ENCODE measurements around the gene FXYD1.

Gene FXYD1

DNA sequence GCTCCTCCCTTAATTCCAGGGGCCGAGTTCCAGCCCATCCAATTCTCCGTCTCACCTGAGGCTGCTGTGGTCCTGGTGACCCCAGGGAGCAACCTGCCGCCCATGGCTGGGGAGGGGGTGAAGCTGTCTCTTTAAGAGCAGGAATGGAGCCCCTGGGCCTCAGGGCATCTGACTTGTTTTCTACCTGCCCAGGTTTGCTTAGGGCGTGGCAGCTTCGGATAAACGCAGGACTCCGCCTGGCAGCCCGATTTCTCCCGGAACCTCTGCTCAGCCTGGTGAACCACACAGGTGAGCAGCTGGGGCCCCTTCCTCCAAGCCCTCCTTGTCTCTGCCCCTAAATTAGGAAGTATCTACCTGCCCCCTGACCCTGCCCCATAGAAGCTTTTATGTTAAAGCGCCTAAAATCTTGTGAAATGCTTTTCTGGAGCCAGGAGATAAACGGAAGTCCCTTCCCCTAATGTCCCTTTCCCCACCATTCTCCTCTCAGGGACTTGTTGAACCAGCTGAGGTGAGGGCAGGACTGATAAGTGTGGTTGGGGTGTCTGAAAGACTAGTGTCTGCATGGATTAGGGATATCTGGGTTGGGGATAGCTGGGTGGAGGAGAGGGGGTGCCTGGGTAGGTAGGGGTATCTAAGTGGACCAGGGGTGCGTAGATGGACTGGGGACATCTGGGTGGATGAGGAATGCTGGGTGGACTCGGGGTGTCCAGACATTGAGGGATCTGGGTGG lies 22.4 kb upstream of the FXYD1 start:
- Histone ChIP-seq H3K4me1 (ENCODE audit: control insufficient read depth in 1 of 2, insufficient read depth in 1 of 2, low read depth in 1 of 2, low read length in 1 of 2) (no peaks in the 10 kb centered on the region), H3K9me3 (no peaks in the 10 kb centered on the region), H3K4me3 (ENCODE audit: low read depth in 1 of 2, low read length in 1 of 2) (no peak overlapping the region), H3K27ac (no peak overlapping the region), H3K36me3 (no peaks in the 10 kb centered on the region), H3K27me3 (peaks cover 54% of the 10 kb centered on the region)
- TF ChIP-seq, protein P1, sequence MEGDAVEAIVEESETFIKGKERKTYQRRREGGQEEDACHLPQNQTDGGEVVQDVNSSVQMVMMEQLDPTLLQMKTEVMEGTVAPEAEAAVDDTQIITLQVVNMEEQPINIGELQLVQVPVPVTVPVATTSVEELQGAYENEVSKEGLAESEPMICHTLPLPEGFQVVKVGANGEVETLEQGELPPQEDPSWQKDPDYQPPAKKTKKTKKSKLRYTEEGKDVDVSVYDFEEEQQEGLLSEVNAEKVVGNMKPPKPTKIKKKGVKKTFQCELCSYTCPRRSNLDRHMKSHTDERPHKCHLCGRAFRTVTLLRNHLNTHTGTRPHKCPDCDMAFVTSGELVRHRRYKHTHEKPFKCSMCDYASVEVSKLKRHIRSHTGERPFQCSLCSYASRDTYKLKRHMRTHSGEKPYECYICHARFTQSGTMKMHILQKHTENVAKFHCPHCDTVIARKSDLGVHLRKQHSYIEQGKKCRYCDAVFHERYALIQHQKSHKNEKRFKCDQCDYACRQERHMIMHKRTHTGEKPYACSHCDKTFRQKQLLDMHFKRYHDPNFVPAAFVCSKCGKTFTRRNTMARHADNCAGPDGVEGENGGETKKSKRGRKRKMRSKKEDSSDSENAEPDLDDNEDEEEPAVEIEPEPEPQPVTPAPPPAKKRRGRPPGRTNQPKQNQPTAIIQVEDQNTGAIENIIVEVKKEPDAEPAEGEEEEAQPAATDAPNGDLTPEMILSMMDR (IDR thresholded peaks at IDR 0.05): no peak

DNA sequence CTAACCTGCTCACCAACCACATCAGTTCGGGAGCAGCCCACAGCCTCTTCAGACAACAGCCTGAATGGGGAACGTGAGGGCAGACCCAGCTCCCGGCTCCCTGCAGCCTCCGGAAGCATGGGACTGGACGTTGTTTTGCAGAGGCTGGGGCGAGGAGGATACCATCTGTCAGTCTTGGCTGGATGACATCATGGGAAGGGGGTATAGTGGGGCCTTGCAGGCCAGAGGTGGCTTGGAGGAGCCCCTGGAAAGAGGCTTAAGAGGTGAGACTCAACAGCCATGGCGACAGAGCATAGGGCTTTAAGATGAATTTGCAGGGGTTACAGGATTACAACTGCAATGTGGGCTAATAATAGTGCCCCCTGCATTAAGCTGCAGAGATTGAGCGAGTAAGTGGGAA lies 21.5 kb upstream of the FXYD1 start:
- no peaks in the 10 kb centered on the region for H3K9me3 ChIP-seq
- no peak overlapping the region for H3K27ac ChIP-seq

DNA sequence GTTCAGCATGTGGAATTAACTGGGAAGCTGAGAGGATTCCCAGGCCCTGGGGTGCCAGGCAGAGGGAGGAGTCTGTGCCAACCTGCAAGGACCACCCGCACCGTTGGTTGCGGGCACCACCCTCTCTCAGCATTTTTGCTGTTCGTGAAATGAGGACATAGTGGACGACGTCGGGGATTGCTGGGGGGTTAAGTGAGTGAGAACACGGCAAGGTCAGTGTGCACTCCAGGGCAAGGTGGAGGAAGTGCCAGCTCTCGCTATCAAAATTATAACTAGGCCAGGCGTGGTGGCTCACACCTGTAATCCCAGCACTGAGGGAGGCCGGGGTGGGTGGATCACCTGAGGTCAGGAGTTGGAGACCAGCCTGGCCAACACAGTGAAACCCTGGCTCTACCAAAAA lies 20.8 kb upstream of the FXYD1 start:
- no peak overlapping the region for H3K27ac ChIP-seq
- no peak overlapping the region for H3K4me3 ChIP-seq (ENCODE audit: low read depth in 1 of 2, low read length in 1 of 2)
- no peaks in the 10 kb centered on the region for H3K9me3 ChIP-seq
- H3K27me3 ChIP-seq: peaks cover 54% of the 10 kb centered on the region
- TF ChIP-seq, protein P1 (IDR thresholded peaks at IDR 0.05): no peak
- H3K4me1 ChIP-seq (ENCODE audit: control insufficient read depth in 1 of 2, insufficient read depth in 1 of 2, low read depth in 1 of 2, low read length in 1 of 2): no peaks in the 10 kb centered on the region
- no peaks in the 10 kb centered on the region for H3K36me3 ChIP-seq

More for the DNA sequence above, 21.5 kb upstream of the FXYD1 start:
- H3K36me3 ChIP-seq: no peaks in the 10 kb centered on the region
- no peak overlapping the region for H3K4me3 ChIP-seq (ENCODE audit: low read depth in 1 of 2, low read length in 1 of 2)
- TF ChIP-seq, protein P1 (IDR thresholded peaks at IDR 0.05): no peak
- H3K4me1 ChIP-seq (ENCODE audit: control insufficient read depth in 1 of 2, insufficient read depth in 1 of 2, low read depth in 1 of 2, low read length in 1 of 2): no peaks in the 10 kb centered on the region
- H3K27me3 ChIP-seq: peaks cover 54% of the 10 kb centered on the region

DNA sequence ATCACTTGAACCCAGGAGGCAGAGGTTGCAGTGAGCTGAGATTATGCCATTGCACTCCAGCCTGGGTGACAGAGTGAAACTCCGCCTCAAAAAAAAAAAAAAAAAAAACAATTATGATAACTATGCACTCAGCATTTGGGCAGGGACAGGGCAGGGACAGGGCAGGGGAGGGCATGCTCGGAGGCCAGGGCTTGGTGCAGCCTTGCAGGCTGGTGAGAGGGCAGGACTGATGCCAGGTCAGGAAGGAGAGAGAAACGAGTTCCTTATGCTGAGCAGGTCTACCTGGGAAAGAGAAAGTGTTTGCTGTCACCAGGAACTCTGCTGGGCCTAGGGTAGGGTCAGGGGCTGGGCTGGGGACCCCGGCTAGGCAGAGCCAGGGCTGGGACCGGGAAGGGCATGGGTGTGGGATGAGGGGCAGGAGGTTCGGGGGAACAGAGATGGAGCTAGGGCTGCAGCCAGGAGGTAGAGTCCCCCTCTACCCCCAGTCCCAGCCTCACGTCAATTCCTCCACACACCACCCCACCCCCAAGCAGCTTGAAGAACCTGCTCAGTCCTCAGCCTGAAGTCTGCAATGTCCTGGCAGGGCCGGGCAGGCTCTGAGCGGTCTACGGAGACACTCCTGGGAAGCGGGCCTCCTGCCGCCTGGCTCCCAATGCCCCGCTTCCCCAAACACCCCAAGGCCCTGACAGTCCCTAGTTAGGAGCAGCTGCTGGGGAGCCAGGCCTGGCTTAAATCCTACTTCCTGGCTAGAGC lies 20.2 kb upstream of the FXYD1 start:
- Histone ChIP-seq H3K36me3 (no peaks in the 10 kb centered on the region), H3K4me3 (ENCODE audit: low read depth in 1 of 2, low read length in 1 of 2) (no peak overlapping the region), H3K9me3 (no peaks in the 10 kb centered on the region), H3K27ac (no peak overlapping the region), H3K4me1 (ENCODE audit: control insufficient read depth in 1 of 2, insufficient read depth in 1 of 2, low read depth in 1 of 2, low read length in 1 of 2) (no peaks in the 10 kb centered on the region), H3K27me3 (peaks cover 54% of the 10 kb centered on the region)
- TF ChIP-seq, protein P1 (IDR thresholded peaks at IDR 0.05): no peak

DNA sequence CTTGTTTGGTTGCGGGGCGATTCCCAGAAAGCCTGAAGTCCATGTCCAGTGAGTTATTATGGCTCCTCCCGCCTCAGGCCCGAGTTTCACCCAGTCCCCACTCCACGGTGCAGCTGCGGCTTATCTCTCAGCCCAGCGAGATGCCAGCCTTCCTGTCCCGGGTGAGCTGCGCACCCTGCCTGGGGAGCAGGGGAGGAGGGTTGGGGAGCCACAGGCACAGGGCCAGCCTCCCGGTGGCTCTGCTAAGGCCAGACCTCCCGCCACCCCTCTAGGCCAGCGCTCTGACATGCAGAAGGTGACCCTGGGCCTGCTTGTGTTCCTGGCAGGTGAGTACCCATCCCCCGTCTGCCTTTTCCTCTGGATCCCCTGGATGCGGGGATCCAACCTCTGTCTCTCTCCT lies 19.5 kb upstream of the FXYD1 start:
- peaks cover under 1 to 1% of the 10 kb centered on the region in 2 experiments for H3K4me1 ChIP-seq (ENCODE audit: control insufficient read depth in 1 of 2, insufficient read depth in 1 of 2, low read depth in 1 of 2, low read length in 1 of 2)
- no peaks in the 10 kb centered on the region for H3K36me3 ChIP-seq
- H3K27ac ChIP-seq: no peak overlapping the region
- TF ChIP-seq, protein P1 (IDR thresholded peaks at IDR 0.05): no peak
- H3K27me3 ChIP-seq: peaks cover 54% of the 10 kb centered on the region
- no peak overlapping the region for H3K4me3 ChIP-seq (ENCODE audit: low read depth in 1 of 2, low read length in 1 of 2)
- H3K9me3 ChIP-seq: no peaks in the 10 kb centered on the region
